Stimulated activated CD8-positive, alpha-beta memory T cell treated with anti-CD3 and anti-CD28 coated beads, Interleukin-12 subunit alpha, Interleukin-12 subunit beta, amount 100 ng/mL, for 24 hours (primary cell): Measurements from ENCODE around the gene MAPT.
"Not testable (repeated sequence)": the region's sequence is repeated elsewhere in the genome, so short reads cannot be mapped to it uniquely, and the experiment has no call there.

Experiments
- DNase-seq: peaks from one replicate; pipeline ENCODE4 v3.0.0-alpha.2; 2020; ENCODE audit errors: extremely low read depth

Gene MAPT

DNA sequence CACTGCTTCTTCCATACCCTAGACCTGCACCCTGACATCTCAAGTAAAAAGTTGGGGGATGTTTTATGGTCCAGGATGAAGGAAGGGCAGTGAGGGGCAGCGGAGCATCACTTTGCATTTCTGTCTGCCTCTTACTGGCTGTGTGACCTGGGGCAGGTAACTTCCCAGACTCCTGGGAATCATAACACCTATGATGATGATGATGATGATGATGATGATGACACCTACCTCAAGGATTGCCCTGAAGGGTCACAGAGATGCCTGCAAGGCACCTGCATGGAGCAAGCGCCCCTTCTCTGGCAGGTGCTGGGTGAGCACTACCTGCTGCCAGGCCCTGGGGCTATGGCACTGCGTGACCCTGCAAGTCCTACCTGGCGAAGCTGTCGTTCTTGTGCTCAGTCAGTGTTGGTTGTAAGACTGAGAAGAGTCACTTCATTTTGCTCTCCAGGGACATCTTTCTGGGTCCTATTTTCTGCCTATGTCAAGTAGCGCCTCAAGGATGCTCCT, 58.5 kb downstream of the MAPT start:
- no peak for DNase-seq

- DNase-seq, result no peak
Observed at GRCh38 chr17:45953561-45953960, 59.2 kb downstream of the MAPT start.

- DNase-seq, result no peak
Observed at GRCh38 chr17:45954914-45955313, 60.6 kb downstream of the MAPT start.

- no peak for DNase-seq
Observed at GRCh38 chr17:45955326-45955725, 61.0 kb downstream of the MAPT start.

- DNase-seq, result no peak
Observed at GRCh38 chr17:45956090-45956489, 61.7 kb downstream of the MAPT start.

- DNase-seq, result not testable (repeated sequence)
Observed at GRCh38 chr17:45956746-45957145, 62.4 kb downstream of the MAPT start.

DNA sequence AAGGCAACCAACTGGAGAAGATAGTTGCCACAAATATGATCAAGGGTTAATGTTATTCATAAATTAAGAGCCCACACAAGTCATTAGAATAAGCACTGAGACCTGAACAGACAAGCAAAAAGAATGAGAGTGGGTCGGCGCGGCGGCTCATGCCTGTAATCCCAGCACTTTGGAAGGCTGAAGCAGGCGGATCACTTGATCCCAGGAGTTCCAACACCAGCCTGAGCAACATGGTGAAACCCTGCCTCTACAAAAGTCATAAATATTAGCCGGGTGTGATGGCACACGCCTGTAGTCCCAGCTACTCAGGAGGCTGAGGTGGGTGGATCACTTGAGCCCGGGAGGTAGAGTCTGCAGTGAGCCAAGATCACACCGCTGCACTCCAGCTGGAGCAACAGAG, 64.0 kb downstream of the MAPT start:
- no peak for DNase-seq

DNA sequence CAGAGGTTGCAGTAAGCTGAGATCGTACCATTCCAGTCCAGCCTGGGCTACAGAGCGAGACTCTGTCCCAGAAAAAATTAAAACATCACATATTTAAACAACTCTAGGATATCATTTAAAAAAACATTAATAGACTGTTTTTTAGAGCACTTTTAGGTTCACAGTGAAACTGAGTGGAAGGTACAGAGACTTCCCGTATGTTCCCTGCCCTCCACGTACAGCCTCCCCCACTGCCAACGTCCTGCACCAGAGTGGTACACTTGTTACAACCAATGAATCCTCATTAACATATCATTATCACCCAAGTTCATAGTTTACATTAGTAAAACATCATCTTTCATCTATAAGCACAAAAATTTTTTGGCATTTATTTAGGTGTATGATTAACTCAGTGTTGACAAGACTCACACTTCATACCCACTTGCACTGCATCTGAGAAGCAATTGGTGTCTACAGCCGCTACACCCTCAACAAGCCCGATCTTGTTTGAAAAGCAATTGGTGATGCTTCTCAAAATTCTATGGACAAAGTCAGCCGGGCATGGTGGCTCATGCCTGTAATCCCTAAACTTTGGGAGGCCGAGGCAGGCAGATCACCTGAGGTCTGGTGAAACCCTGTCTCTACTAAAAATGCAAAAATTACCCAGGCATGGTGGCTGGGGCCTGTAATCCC, 64.8 kb downstream of the MAPT start:
- no peak for DNase-seq

DNA sequence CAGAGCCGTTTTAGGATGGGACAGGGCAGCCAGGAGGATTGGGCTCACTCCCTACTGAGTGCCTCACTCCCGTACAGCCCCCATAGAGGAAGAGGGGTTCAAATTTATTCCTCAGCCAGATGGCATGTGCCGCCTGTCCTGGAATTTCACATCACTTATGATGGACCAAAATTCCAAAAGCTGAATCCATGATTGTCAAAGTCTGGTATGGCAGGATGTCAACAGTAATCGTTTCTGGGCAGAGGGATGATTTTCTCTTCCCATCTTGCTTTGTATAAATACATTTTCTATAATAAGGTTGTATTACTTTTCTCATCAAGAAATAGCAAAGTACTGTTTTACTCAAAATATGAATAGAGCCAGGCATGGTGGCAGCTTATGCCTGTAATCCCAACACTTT, 66.0 kb downstream of the MAPT start:
- DNase-seq, result no peak

- no peak for DNase-seq
Observed at GRCh38 chr17:45961206-45961605, 66.9 kb downstream of the MAPT start.

GRCh38 chr17:45962221-45962972, 68.0 kb downstream of the MAPT start:
- DNase-seq, result no peak

GRCh38 chr17:45963283-45963682, 68.9 kb downstream of the MAPT start:
- no peak for DNase-seq

GRCh38 chr17:45963889-45964288, 69.5 kb downstream of the MAPT start:
- no peak for DNase-seq

DNA sequence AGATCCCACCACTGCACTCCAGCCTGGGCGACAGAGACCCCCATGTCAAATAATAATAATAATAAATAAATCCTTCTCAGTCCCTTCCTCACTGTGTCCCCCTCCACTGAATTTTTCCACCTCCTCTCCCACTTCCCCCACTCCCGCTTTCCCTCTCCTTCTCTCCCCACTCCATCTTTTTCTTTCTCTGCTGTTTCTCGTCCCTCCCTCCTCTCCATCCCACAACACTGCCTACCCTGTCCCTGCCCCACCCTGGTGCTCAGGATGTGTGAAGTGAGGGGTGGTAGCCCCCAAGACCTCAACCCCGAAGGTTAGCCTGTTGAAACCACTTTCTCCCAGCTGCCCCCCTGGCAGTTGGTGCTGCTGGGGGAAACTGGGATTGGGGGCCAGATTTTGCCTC, 70.3 kb downstream of the MAPT start:
- no peak for DNase-seq

- no peak for DNase-seq
Observed at GRCh38 chr17:45965812-45966211, 71.5 kb downstream of the MAPT start.

- no peak for DNase-seq
Observed at GRCh38 chr17:45966606-45967280, 72.4 kb downstream of the MAPT start.

DNA sequence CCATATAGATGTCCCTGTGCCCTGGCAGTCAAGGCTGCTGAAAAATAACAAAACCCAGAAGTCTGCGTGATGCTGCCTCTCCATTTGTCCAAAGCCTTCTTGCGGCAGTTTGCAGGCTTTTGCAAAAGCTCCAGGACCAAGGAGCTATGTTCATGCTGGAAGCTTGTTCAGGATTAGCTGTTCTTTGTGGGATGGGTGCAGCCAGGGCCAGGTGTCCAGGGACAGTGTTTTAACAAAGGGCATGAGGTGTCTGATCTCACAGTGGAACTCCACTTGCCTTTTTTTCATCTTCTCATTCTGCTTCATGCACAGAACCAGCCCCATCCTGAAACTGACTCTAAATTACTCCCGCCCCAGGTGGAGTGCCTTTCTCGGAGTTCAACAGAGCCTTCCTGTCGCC, 73.0 kb downstream of the MAPT start:
- no peak for DNase-seq

DNA sequence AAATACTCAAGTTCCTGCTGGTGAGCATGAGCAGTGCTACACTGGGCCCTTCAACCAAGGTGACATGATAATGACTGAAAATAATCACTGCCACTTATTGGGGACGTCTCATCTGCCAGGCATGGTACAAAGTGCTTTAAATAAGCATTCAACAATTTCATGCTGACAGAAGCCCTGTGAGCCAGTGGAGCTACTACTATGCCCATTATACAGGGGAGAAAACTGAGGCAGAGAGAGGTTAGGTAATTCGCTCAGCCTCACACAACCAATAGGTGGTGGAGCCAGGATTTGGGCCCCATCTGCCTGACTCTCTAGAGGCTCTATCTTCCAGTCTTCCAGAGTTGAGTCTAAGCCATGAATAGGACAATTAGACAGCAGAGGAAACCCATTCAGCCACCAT, 74.4 kb downstream of the MAPT start:
- DNase-seq, result no peak

- DNase-seq, result no peak
Observed at GRCh38 chr17:45969726-45970125, 75.4 kb downstream of the MAPT start.

- DNase-seq, result no peak
Observed at GRCh38 chr17:45970659-45971058, 76.3 kb downstream of the MAPT start.

DNA sequence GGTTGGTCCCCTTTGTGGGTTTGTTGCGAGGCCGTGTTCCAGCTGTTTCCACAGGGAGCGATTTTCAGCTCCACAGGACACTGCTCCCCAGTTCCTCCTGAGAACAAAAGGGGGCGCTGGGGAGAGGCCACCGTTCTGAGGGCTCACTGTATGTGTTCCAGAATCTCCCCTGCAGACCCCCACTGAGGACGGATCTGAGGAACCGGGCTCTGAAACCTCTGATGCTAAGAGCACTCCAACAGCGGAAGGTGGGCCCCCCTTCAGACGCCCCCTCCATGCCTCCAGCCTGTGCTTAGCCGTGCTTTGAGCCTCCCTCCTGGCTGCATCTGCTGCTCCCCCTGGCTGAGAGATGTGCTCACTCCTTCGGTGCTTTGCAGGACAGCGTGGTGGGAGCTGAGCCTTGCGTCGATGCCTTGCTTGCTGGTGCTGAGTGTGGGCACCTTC, 77.4 kb downstream of the MAPT start:
- no peak for DNase-seq

- no peak for DNase-seq
Observed at GRCh38 chr17:45972531-45972930, 78.2 kb downstream of the MAPT start.
